Neural cell (in vitro differentiated cells): ENCODE measurements around the gene FUT1. TPM values are rescaled to one million over a fixed set of nuclear protein-coding genes. Genes with fewer than 3 reads are reported as not detected.

Experiments
- H2AFZ ChIP-seq: fragments of 200-600, 300-800 bp; sonication (generic), shearing (Covaris generic); 2 replicates; pipeline ENCODE4 v1.6.0; 2014; ENCODE audit warnings: low read depth, mild to moderate bottlenecking, antibody characterized with exemption, low read length, moderate library complexity
- H3F3A ChIP-seq: fragments of 200-600 bp; shearing (Covaris generic); 2 replicates; pipeline ENCODE4 v1.6.1; 2016; ENCODE audit warnings: mild to moderate bottlenecking, moderate library complexity, mixed read lengths, antibody characterized with exemption, low read length; ENCODE audit not compliant: insufficient read depth, poor library complexity, severe bottlenecking
- H3K27ac ChIP-seq: fragments of 200-600, 300-800 bp; sonication (generic), shearing (Covaris generic); 2 replicates; pipeline ENCODE4 v1.5.1; 2014; ENCODE audit warnings: mild to moderate bottlenecking, low read length, moderate library complexity
- H3K27me3 ChIP-seq: fragments of 300-800, 200-600 bp; sonication (generic), shearing (Covaris generic); 2 replicates; pipeline ENCODE4 v1.6.0; 2014; ENCODE audit warnings: mild to moderate bottlenecking, low read depth, low read length, moderate library complexity; ENCODE audit not compliant: insufficient read depth
- H3K36me3 ChIP-seq: fragments of 300-800, 200-600 bp; sonication (generic), shearing (Covaris generic); 2 replicates; pipeline ENCODE4 v1.5.1; 2014; ENCODE audit warnings: mild to moderate bottlenecking, antibody characterized with exemption, low read length, moderate library complexity; ENCODE audit not compliant: insufficient read depth
- H3K4me2 ChIP-seq: fragments of 300-800, 200-600 bp; sonication (generic), shearing (Covaris generic); 2 replicates; pipeline ENCODE4 v1.6.0; 2014; ENCODE audit warnings: mild to moderate bottlenecking, low read length
- H3K4me3 ChIP-seq: fragments of 300-800, 200-600 bp; sonication (generic), shearing (Covaris generic); 2 replicates; pipeline ENCODE4 v1.5.1; 2014; ENCODE audit warnings: mild to moderate bottlenecking, low read length, moderate library complexity
- H3K79me2 ChIP-seq: fragments of 200-600 bp; shearing (Covaris generic); replicated peaks from 2 replicates; pipeline ENCODE4 v1.6.0; 2014; ENCODE audit warnings: mild to moderate bottlenecking, low read length, moderate library complexity; ENCODE audit not compliant: insufficient read depth
- H3K9ac ChIP-seq: fragments of 300-800, 200-600 bp; sonication (generic), shearing (Covaris generic); 2 replicates; pipeline ENCODE4 v1.6.1; 2016; ENCODE audit warnings: mild to moderate bottlenecking, low read length, mixed read lengths
- H3K9me2 ChIP-seq: fragments of 200-600 bp; shearing (Covaris generic); 2 replicates; pipeline ENCODE4 v1.6.1; 2016; ENCODE audit warnings: mild to moderate bottlenecking, low read length, mixed read lengths; ENCODE audit not compliant: insufficient read depth
- H3K9me3 ChIP-seq: fragments of 200-600, 300-800 bp; sonication (generic), shearing (Covaris generic); 2 replicates; pipeline ENCODE4 v1.6.1; 2016; ENCODE audit warnings: mild to moderate bottlenecking, mixed run types, low read length, moderate library complexity, mixed read lengths
- H4K20me1 ChIP-seq: fragments of 200-600 bp; shearing (Covaris generic); 2 replicates; pipeline ENCODE4 v1.6.1; 2016; ENCODE audit warnings: mild to moderate bottlenecking, mixed run types; ENCODE audit not compliant: insufficient read depth
- EP300 ChIP-seq: fragments of 450-650 bp; conservative IDR thresholded peaks from 2 replicates; pipeline ENCODE4 v1.6.1; 2014; ENCODE audit warnings: antibody characterized with exemption, mild to moderate bottlenecking, moderate library complexity; ENCODE audit not compliant: poor library complexity, severe bottlenecking
- EZH2 ChIP-seq: fragments of 200-600, 300-800 bp; shearing (Covaris generic), sonication (generic); IDR thresholded peaks from 2 replicates; pipeline ENCODE4 v1.6.1; 2014; ENCODE audit warnings: antibody characterized with exemption, low read length, borderline replicate concordance, mild to moderate bottlenecking; ENCODE audit not compliant: insufficient read depth, poor library complexity, severe bottlenecking
- MXI1 ChIP-seq: fragments of 450-650 bp; conservative IDR thresholded peaks from 2 replicates; pipeline ENCODE4 v1.6.1; 2014; ENCODE audit warnings: antibody characterized with exemption, mild to moderate bottlenecking; ENCODE audit not compliant: poor library complexity, severe bottlenecking
- POLR2AphosphoS5 ChIP-seq: IDR thresholded peaks from 2 replicates; pipeline ENCODE4 v1.6.1; 2012
- RAD21 ChIP-seq: fragments of 450-650 bp; conservative IDR thresholded peaks from 2 replicates; pipeline ENCODE4 v1.6.1; 2014; ENCODE audit warnings: antibody characterized with exemption, mild to moderate bottlenecking, moderate library complexity
- SMC3 ChIP-seq: fragments of 450-650 bp; conservative IDR thresholded peaks from 2 replicates; pipeline ENCODE4 v1.6.1; 2014; ENCODE audit warnings: antibody characterized with exemption, mild to moderate bottlenecking, moderate library complexity; ENCODE audit not compliant: poor library complexity
- TAF1 ChIP-seq: IDR thresholded peaks from 2 replicates; pipeline ENCODE4 v1.6.1; 2012; ENCODE audit warnings: low read depth
- polyA plus RNA-seq: library from polyadenylated mRNA; depleted of rRNA; stranded (reverse); fragments of >200 nt; gene quantifications from 2 replicates; pipeline ENCODE4 v1.2.3, GENCODE V29; 2014
- TF ChIP-seq, protein P1 (sequence below): fragments of 450-650 bp; IDR thresholded peaks from 2 replicates; pipeline ENCODE4 v1.5.1; 2014; ENCODE audit warnings: antibody characterized with exemption, mild to moderate bottlenecking, moderate library complexity; ENCODE audit not compliant: poor library complexity, severe bottlenecking
- TF ChIP-seq, protein P2 (sequence below): IDR thresholded peaks from 2 replicates; pipeline ENCODE4 v1.6.1; 2012; ENCODE audit warnings: borderline replicate concordance

The FUT1 gene
- polyA plus RNA-seq, 1 donor from 2014 or later = 0.15 TPM

DNA sequence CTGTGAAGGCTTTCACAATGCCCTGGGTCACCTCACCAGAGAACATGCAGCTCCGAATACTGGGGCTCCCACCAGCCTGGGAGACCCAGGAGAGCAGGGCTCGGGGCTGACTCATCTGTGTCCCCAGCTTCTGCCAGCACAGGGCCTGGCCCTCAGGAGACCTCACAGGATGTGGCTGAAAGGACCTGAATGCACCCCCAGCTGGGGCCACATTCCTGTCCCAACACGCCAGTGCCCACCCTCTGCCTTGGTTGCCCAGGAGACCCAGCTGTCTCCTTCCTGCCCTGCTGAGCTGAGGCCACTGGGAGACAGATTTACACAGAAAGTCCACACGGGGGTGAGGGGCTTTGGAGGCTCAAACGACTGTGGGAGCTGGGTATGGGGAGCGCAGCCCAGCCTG lies 46.5 kb upstream of the FUT1 start:
- TF ChIP-seq EP300 (no peak), TAF1 (no peak), SMC3 (no peak)
- TF ChIP-seq, protein P1, sequence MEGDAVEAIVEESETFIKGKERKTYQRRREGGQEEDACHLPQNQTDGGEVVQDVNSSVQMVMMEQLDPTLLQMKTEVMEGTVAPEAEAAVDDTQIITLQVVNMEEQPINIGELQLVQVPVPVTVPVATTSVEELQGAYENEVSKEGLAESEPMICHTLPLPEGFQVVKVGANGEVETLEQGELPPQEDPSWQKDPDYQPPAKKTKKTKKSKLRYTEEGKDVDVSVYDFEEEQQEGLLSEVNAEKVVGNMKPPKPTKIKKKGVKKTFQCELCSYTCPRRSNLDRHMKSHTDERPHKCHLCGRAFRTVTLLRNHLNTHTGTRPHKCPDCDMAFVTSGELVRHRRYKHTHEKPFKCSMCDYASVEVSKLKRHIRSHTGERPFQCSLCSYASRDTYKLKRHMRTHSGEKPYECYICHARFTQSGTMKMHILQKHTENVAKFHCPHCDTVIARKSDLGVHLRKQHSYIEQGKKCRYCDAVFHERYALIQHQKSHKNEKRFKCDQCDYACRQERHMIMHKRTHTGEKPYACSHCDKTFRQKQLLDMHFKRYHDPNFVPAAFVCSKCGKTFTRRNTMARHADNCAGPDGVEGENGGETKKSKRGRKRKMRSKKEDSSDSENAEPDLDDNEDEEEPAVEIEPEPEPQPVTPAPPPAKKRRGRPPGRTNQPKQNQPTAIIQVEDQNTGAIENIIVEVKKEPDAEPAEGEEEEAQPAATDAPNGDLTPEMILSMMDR = no peak
- Histone ChIP-seq H3K27me3 (no peaks in the 10 kb centered on the region), H3K79me2 (no peaks in the 10 kb centered on the region), H3K27ac (no peak overlapping the region), H3K9ac (no peak overlapping the region), H3K36me3 (no peaks in the 10 kb centered on the region), H3K9me2 (no peaks in the 10 kb centered on the region), H3K9me3 (no peaks in the 10 kb centered on the region), H3K4me3 (no peak overlapping the region), H3F3A (no peaks in the 10 kb centered on the region), H3K4me2 (no peak overlapping the region), H2AFZ (no peak overlapping the region), H4K20me1 (no peaks in the 10 kb centered on the region)

DNA sequence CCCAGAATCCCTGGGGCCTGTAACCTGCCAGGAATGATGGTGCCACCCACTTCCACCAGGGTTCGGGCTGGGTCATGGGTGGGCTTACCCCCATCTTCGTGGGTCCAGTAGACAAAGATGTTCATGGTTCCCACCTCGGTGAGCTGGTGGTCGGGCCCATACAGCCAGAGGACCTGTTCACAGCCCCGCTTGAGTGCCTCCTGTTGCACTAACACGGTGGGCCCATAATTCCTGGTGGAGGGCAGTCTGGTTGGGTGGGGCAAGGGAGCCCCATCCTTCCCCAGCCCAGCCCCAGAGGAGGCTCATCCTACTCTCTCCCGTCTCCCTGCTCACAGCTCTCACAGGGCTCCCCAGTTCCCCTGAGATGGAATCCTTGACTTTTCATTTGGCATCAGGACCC lies 44.7 kb upstream of the FUT1 start:
- Histone ChIP-seq H3K9me3 (no peaks in the 10 kb centered on the region), H3K4me2 (no peak overlapping the region), H3K27me3 (no peaks in the 10 kb centered on the region), H3F3A (no peaks in the 10 kb centered on the region), H3K4me3 (no peak overlapping the region), H3K9ac (no peak overlapping the region), H3K27ac (no peak overlapping the region), H3K9me2 (no peaks in the 10 kb centered on the region), H2AFZ (no peak overlapping the region), H3K36me3 (no peaks in the 10 kb centered on the region), H3K79me2 (no peaks in the 10 kb centered on the region), H4K20me1 (no peaks in the 10 kb centered on the region)
- no peak for TF ChIP-seq SMC3
- TF ChIP-seq, protein P2, sequence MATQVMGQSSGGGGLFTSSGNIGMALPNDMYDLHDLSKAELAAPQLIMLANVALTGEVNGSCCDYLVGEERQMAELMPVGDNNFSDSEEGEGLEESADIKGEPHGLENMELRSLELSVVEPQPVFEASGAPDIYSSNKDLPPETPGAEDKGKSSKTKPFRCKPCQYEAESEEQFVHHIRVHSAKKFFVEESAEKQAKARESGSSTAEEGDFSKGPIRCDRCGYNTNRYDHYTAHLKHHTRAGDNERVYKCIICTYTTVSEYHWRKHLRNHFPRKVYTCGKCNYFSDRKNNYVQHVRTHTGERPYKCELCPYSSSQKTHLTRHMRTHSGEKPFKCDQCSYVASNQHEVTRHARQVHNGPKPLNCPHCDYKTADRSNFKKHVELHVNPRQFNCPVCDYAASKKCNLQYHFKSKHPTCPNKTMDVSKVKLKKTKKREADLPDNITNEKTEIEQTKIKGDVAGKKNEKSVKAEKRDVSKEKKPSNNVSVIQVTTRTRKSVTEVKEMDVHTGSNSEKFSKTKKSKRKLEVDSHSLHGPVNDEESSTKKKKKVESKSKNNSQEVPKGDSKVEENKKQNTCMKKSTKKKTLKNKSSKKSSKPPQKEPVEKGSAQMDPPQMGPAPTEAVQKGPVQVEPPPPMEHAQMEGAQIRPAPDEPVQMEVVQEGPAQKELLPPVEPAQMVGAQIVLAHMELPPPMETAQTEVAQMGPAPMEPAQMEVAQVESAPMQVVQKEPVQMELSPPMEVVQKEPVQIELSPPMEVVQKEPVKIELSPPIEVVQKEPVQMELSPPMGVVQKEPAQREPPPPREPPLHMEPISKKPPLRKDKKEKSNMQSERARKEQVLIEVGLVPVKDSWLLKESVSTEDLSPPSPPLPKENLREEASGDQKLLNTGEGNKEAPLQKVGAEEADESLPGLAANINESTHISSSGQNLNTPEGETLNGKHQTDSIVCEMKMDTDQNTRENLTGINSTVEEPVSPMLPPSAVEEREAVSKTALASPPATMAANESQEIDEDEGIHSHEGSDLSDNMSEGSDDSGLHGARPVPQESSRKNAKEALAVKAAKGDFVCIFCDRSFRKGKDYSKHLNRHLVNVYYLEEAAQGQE = no peak
- no peak for TF ChIP-seq MXI1
- TF ChIP-seq EP300 = no peak
- TF ChIP-seq RAD21 = no peak
- no peak for TF ChIP-seq EZH2
- no peak for TF ChIP-seq TAF1
- TF ChIP-seq POLR2AphosphoS5 = no peak
- TF ChIP-seq, protein P1 = no peak
